Kidney epithelial cell (primary cell): ENCODE data around the gene BAIAP2L2. TPM values are rescaled to one million over a fixed set of nuclear protein-coding genes. Genes with fewer than 3 reads are reported as not detected.

Source experiments
- DNase-seq: peaks from one replicate; pipeline ENCODE4 v3.0.0-alpha.2; 2010; ENCODE audit warnings: low read depth
- H3K27me3 ChIP-seq: 2 replicates; pipeline ENCODE4 v1.6.0; 2011; ENCODE audit warnings: low read length; ENCODE audit not compliant: control insufficient read depth, insufficient read depth
- H3K36me3 ChIP-seq: 2 replicates; pipeline ENCODE4 v1.5.1; 2011; ENCODE audit warnings: low read length; ENCODE audit not compliant: control insufficient read depth, insufficient read depth
- H3K4me3 ChIP-seq: 2 replicates; pipeline ENCODE4 v1.5.1; 2011; ENCODE audit warnings: low read depth, mild to moderate bottlenecking, control low read depth, low read length
- CTCF ChIP-seq: IDR thresholded peaks from 2 replicates; pipeline ENCODE4 v1.5.1; 2011; ENCODE audit warnings: mild to moderate bottlenecking, moderate library complexity, low read length, control low read depth, inconsistent platforms; ENCODE audit not compliant: insufficient read depth, poor library complexity, severe bottlenecking
- total RNA-seq: library from RNA; depleted of rRNA; stranded (reverse); fragments of >200 nt; gene quantifications from 2 replicates; pipeline ENCODE4 v1.2.3, GENCODE V29; 2015

Gene BAIAP2L2
- total RNA-seq, 1 donor from 2014 or later: 4.1 TPM

DNA sequence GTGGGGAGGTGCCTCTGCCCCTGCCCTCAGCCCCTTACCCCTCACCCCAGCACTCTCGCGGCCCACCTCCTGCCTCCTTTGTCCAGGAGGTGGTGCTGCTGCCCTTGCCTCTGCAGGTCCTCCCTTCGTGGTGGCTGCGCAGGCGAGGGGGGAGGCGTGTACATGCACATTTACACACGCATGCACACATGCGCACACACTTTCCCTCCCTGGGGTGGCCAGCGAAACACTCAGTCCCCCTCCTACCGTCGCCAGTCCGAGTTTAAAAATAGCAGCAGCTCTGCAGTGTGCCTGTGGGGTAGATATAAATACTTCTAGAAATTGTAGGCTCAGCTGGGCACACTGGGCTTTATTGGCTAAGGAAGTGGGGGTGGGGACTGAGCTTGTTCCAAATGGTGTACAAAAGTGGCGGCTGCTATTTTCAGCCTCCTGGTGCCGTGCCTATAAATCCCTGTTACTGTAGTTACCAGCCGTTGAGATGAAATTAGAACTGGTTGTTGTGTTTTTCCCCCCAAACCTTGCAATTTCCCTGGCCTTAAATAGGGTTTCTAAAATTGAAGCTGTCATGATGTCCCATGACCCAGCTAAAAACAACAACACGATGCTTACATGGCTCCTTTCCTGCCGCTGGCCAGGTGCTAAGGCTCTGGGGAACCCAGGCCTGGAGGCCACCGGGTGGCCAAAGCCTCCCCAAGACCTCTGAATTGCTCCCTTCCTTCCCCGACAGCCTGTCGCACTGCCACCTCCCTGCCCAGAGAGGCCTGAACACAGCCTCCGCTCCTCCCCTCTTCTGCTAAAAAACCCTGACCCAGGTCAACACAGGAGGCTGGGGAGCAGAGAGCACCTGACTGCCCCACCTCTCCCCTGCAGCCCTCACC, 40.9 kb downstream of the BAIAP2L2 start:
- TF ChIP-seq CTCF: peak; percentile 43
- no peaks in the 10 kb centered on the region for H3K27me3 ChIP-seq
- H3K36me3 ChIP-seq: peaks cover 7% of the 10 kb centered on the region
- DNase-seq: no peak
- H3K4me3 ChIP-seq: no peak overlapping the region

- no peak for DNase-seq
- no peak for TF ChIP-seq CTCF
- peaks cover 7% of the 10 kb centered on the region for H3K36me3 ChIP-seq
- H3K4me3 ChIP-seq: no peak overlapping the region
- no peaks in the 10 kb centered on the region for H3K27me3 ChIP-seq
Observed at GRCh38 chr22:38068641-38069371, 41.7 kb downstream of the BAIAP2L2 start.

GRCh38 chr22:38067761-38068360, 42.6 kb downstream of the BAIAP2L2 start:
- no peak for TF ChIP-seq CTCF
- H3K36me3 ChIP-seq: peaks cover 5% of the 10 kb centered on the region
- no peaks in the 10 kb centered on the region for H3K27me3 ChIP-seq
- H3K4me3 ChIP-seq: no peak overlapping the region
- no peak for DNase-seq

- Histone ChIP-seq H3K27me3 (no peaks in the 10 kb centered on the region), H3K36me3 (peaks cover 5% of the 10 kb centered on the region), H3K4me3 (no peak overlapping the region)
- no peak for TF ChIP-seq CTCF
- no peak for DNase-seq
Observed at GRCh38 chr22:38067028-38067415, 43.5 kb downstream of the BAIAP2L2 start.

DNA sequence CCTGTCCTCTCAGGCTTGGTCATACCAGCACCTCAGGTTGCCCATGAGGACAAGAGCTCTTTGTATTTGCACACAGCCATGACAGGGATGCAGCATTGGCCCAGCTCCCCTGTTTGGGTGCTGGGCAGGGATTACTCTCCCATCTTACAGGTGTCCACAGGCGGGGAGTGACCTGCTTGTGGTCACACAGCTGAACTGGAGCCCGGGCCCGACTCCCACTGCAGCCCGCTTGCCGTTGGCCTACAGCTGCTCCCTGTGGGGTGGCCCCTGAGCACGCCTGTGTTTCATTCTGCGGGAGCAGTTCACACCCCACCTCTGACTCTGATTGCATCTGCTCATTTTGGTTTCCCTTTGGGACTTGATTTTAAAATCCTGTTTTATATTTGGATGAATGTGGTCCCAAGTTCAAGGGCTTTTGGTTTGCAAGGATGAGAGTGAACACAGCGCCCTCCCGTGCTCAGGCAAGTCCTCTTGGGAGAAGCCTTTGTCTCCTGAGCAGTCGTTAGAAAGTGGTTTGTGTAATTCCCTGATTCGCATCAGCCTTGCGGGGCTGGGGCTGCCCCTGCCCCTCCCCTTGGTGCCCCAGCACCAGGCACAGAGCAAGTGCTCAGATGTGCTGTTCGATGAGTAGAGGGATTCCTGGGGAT, 44.0 kb downstream of the BAIAP2L2 start:
- Histone ChIP-seq H3K36me3 (peaks cover 5% of the 10 kb centered on the region), H3K27me3 (no peaks in the 10 kb centered on the region), H3K4me3 (no peak overlapping the region)
- DNase-seq: no peak
- no peak for TF ChIP-seq CTCF
